Peyer's patch (tissue), 4 donors: ENCODE results near the gene DLGAP5.

ENCODE experiments used
- POLR2A ChIP-seq, 2 donors: fragments of 450-650 bp; IDR thresholded peaks; one replicate each; pipeline ENCODE4 v1.5.1; 2017; ENCODE audit warnings: antibody characterized with exemption in 2 of 2, mild to moderate bottlenecking in 2 of 2, moderate library complexity in 2 of 2
- TF ChIP-seq, protein P1 (sequence below), 6 experiments: fragments of 450-650 bp in 4 of 6; fragments of 200-600 bp in 2 of 6; sonication (generic) in 1 of 6; IDR thresholded peaks; one replicate each; pipeline ENCODE4 v1.5.1; 2017 to 2019; ENCODE audit warnings: antibody characterized with exemption in 6 of 6, mild to moderate bottlenecking in 3 of 6, moderate library complexity in 1 of 6

DNA sequence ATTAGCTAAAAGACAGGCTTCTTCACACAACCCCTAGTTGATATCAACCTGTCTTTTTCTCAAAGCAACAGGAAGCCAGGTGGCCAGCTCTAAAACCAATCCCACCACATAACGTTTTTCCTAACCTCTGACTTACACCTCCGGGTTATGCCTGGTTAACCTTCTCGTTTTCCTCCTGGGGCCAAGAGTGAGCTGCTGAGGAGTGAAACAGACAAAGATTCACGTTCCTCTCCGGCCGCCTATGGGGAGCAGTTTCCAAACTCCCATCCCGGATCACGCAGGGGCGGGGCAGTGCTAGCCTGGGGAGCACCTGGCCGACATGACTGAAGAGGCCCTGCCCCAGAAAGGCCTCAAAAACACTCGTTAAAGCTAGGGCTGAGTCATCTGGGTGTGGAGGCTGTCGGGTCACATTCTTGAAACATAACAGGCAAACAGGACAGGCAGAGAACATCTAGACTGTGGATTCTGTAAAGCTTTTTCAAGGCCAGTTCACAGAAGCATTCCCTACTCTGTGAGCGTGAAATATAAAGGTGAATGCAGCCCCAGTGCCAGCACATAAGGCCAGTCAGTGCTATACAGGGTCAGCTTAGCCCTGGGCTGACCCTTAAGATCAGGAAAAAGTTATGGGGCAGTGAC lies 88.3 kb downstream of the DLGAP5 start:
- TF ChIP-seq, protein P1, sequence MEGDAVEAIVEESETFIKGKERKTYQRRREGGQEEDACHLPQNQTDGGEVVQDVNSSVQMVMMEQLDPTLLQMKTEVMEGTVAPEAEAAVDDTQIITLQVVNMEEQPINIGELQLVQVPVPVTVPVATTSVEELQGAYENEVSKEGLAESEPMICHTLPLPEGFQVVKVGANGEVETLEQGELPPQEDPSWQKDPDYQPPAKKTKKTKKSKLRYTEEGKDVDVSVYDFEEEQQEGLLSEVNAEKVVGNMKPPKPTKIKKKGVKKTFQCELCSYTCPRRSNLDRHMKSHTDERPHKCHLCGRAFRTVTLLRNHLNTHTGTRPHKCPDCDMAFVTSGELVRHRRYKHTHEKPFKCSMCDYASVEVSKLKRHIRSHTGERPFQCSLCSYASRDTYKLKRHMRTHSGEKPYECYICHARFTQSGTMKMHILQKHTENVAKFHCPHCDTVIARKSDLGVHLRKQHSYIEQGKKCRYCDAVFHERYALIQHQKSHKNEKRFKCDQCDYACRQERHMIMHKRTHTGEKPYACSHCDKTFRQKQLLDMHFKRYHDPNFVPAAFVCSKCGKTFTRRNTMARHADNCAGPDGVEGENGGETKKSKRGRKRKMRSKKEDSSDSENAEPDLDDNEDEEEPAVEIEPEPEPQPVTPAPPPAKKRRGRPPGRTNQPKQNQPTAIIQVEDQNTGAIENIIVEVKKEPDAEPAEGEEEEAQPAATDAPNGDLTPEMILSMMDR (IDR thresholded peaks at IDR 0.05), result peak in 2 of 6 experiments; percentile 9 to 14
- TF ChIP-seq POLR2A (IDR thresholded peaks at IDR 0.05), result peak in 1 of 2 donors; percentile 80
